IPS DF 6.9 (cell line): ENCODE measurements around the gene SND1.

Experiments
- DNase-seq: peaks from one replicate; pipeline ENCODE4 v3.0.0-alpha.2; 2013; ENCODE audit warnings: low read depth, low spot score
- H3K27ac ChIP-seq: one replicate; pipeline ENCODE4 v1.5.1; 2013; ENCODE audit warnings: low read length, control low read depth
- H3K27me3 ChIP-seq: 2 replicates; pipeline ENCODE4 v1.6.1; 2013; ENCODE audit warnings: mild to moderate bottlenecking, low read length; ENCODE audit not compliant: control insufficient read depth, insufficient read depth
- H3K36me3 ChIP-seq: 2 replicates; pipeline ENCODE4 v1.6.1; 2013; ENCODE audit warnings: low read length; ENCODE audit not compliant: control insufficient read depth, insufficient read depth
- H3K4me1 ChIP-seq: 2 replicates; pipeline ENCODE4 v1.6.1; 2013; ENCODE audit warnings: low read length; ENCODE audit not compliant: control insufficient read depth, insufficient read depth
- H3K4me3 ChIP-seq: 2 replicates; pipeline ENCODE4 v1.5.1; 2013; ENCODE audit warnings: mild to moderate bottlenecking, low read length
- H3K9me3 ChIP-seq: 2 replicates; pipeline ENCODE4 v1.6.1; 2013; ENCODE audit warnings: low read length, inconsistent platforms; ENCODE audit not compliant: control insufficient read depth, insufficient read depth
- WGBS: extraction: QIAGEN DNeasy Blood & Tissue Kit; methylation state at CpG from one replicate; pipeline ENCODE4 v1.1.7; 2013; ENCODE audit warnings: mixed read lengths, missing lambda C conversion rate; ENCODE audit not compliant: insufficient read length, insufficient coverage; 5-methylcytosine and 5-hydroxymethylcytosine counted together

Gene SND1

DNA sequence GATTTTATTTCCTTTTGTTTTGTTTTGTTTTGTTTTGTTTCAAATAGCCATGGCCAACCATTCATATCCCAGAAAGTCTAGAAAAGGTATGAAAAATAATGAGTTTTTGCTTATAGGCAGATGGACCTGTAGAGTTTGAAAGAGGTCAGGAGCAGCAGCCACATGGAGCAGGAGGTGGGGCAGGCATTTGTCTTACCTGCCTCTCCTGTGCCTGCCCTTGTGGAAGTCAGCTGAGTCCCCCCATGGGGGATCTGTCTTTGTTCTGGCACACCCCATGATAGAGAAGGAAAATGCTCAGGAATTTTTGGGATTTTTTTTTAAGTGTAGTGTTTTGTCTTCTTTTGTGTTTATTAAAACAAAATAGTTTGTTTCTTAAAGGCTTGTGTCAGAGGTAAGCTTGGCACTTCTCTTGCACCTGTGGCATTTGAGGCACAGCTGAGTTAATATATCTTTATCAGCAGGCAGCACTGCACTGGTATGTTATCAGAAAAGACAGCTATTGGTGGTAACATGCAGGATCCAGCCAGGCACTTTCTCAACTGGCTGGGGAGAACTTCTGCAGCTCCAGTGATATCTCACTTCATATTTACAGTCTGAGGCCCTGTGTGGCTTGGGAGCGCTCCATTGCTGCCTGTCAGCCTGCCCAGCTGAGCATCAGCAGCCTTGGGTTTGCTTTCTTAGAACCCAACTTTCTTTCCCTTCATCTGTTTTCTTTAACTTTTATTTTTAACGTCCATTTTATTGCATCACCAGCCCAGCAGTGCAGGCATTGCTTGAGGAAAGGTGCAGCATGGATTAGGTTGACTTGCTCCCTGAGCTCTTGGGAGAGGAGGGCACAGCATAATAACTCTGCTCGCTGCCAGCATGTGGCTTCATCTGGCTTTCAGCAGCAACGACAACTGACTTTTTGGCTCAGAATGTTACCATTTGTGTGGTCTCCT, 334.9 kb downstream of the SND1 start:
- Histone ChIP-seq H3K36me3 (no peaks in the 10 kb centered on the region), H3K27me3 (no peaks in the 10 kb centered on the region), H3K4me3 (no peak overlapping the region), H3K27ac (no peak overlapping the region), H3K4me1 (peaks cover 3% of the 10 kb centered on the region; the same call in 1 of the 2 replicates), H3K9me3 (no peaks in the 10 kb centered on the region)
- DNase-seq = no peak
- no CpG with 5 or more reads among the region's 4 CpGs for WGBS

DNA sequence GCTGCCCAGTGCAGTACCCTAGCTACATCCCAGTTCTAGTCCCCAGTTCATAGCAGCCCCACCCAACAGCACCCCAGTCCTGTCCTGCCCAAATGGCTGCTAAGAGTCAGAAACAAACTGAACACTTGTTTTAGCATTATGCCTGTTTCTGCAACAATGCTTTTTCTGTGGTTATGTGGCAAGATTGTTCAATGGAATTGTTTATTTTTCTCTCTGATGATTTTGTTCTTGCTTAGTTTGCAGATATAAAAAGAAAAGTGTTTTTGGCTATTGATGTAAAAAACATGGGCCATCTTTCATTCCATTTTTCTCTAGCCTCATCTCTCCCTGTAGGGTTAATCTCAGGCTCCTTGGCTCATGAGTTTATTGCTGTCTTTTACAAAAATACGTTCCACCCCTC, 336.8 kb downstream of the SND1 start:
- Histone ChIP-seq H3K9me3 (no peaks in the 10 kb centered on the region), H3K36me3 (no peaks in the 10 kb centered on the region), H3K27ac (no peak overlapping the region), H3K4me3 (no peak overlapping the region), H3K27me3 (no peaks in the 10 kb centered on the region), H3K4me1 (peaks cover 3% of the 10 kb centered on the region; the same call in 1 of the 2 replicates)
- no peak for DNase-seq
- no CpG with 5 or more reads among the region's 1 CpG for WGBS

DNA sequence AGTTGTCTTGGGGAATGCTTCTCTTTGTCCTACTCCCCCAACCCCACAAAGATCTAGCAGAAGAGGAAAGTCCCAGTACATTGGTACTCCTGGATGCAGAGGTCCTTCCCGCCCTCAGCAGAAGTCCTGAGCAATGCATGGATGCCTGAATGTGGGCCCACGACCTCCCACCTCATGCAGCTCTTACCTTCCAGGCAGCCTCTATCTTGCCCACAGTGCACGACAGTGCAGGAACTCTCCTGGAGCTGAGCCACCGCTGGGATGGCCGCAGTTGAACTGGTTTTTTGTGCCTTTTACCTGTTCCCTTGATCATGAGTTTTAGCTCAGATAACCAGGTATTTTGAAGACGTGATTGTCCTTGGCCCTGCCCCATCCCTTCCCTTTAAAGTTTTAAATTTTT, 341.3 kb downstream of the SND1 start:
- H3K36me3 ChIP-seq = no peaks in the 10 kb centered on the region
- H3K4me1 ChIP-seq = peaks cover 1% of the 10 kb centered on the region; the same call in 1 of the 2 replicates
- H3K27ac ChIP-seq = no peak overlapping the region
- no peak overlapping the region for H3K4me3 ChIP-seq
- no peak for DNase-seq
- no peaks in the 10 kb centered on the region for H3K27me3 ChIP-seq
- no peaks in the 10 kb centered on the region for H3K9me3 ChIP-seq
- no CpG with 5 or more reads among the region's 6 CpGs for WGBS

DNA sequence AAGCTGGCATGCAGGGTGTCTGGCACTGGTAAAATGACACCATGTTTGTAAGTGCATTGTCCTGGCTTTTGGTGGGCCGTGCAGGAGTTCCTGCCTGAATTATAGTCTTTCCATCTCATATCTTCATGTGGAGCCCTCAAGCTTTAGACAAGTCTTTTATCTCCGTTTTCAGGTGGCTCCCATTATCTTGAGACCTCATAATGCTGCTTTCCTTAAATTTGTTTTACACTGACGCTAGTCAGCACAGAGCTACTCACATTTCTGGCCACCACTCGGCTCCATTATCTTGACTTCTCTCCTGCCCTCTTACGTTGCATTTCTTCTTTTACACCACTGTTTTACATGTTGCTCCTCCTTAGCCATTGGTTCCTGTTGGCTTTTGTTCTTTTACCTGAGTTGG, 342.0 kb downstream of the SND1 start:
- Histone ChIP-seq H3K4me1 (peaks cover 1% of the 10 kb centered on the region; the same call in 1 of the 2 replicates), H3K27ac (no peak overlapping the region), H3K36me3 (no peaks in the 10 kb centered on the region), H3K9me3 (no peaks in the 10 kb centered on the region), H3K27me3 (no peaks in the 10 kb centered on the region), H3K4me3 (no peak overlapping the region)
- DNase-seq = no peak
- no CpG with 5 or more reads among the region's 5 CpGs for WGBS

DNA sequence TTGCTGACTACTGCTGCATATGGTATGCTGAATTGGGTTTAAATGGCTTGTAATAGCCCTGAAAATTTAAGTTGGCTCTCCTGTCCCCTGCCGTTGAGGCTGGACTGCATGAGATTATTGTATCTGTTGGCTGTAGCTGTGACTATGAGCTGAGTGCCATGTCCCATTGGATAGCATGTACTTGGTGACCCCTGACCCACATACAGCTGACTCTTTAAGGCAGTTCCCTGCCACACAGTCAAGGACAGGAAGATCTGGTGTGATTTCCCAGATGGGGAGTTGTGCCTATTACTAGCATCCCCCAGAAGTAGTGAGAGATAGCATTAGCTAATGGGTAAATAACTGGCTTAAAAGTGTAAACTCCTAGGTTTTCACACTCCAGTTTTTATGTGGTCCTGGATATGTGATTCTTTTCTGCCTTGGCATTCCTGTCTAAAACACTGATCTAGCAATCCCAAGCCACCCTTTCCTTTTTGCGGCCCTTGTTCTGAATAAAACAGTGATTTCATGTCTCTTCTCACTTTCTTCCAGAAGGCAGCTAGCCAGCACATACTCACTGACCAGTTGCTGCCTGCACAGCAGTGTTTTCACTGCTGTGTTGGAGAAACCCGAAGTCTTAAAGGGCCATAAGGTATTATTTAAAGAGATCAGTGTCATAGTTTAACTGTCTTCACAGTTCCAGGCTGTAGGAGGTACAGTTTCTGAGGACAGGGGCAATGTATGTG, 343.3 kb downstream of the SND1 start:
- no CpG with 5 or more reads among the region's 3 CpGs for whole genome bisulfite sequencing
- no peak for DNase-seq
- H3K36me3 ChIP-seq = no peaks in the 10 kb centered on the region

DNA sequence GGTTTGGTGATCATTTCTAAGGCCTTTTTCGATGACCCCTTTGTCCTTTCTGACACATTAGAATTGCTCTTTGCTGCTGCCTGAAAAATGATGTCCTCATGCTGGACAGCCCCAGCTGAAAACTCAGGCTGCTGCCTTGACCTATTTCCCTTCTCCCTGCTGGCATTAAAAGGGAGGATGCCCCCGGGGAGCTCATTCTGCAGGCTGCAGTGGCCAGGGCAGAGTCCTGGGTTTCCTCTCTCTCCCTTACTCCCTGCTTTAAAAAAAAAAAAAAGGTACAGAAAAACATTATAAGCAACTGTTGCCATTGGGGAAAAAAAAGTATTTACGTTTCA, 343.9 kb downstream of the SND1 start:
- WGBS = no CpG with 5 or more reads among the region's 3 CpGs

More for the DNA sequence above, 343.3 kb downstream of the SND1 start:
- Histone ChIP-seq H3K27ac (no peak overlapping the region), H3K4me3 (no peak overlapping the region), H3K4me1 (peaks cover 1% of the 10 kb centered on the region; the same call in 1 of the 2 replicates), H3K9me3 (no peaks in the 10 kb centered on the region), H3K27me3 (no peaks in the 10 kb centered on the region)

DNA sequence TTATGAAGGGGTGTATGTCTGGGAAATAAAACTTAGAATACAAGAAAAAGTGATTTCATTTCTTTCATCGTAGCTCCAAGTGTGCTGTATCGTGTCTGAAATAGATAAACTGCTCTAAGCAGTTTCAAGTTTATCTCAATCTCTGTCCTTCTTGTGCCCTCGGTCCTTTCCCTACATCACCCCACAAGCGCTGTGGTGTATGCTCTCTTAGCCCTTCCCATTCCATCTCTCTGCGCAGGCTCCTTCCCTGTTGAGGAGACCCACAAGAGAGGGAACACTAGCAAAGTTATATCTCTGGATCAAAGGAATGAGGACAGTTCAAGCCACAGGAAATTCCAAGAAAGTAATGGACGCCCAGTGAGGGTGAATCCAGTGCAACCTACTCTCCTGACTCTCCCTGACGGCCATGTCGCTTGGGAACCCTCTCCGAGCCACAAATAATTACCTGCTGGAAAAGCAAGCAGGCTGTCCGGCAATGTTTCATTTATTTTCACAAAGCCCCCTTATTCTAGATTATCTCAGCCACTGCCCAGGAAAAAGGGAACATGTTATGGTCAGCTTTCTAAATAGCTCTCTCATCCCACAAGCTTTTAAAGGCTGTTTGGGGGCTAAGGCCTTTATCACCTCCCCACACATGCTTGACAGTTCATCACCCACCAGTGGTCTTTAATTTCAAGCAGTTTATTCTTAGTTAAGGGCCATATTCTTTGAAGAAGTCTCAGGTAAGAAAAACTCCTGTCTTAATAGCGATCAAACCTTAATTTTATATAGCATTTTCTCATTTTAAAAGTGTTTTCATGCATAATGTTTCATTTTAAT, 344.5 kb downstream of the SND1 start:
- no CpG with 5 or more reads among the region's 11 CpGs for WGBS
- H3K27ac ChIP-seq = no peak overlapping the region

More for the DNA sequence above, 343.9 kb downstream of the SND1 start:
- H3K27ac ChIP-seq = no peak overlapping the region
- no peaks in the 10 kb centered on the region for H3K9me3 ChIP-seq
- H3K4me1 ChIP-seq = peaks cover 1% of the 10 kb centered on the region; the same call in 1 of the 2 replicates
- no peaks in the 10 kb centered on the region for H3K36me3 ChIP-seq
- H3K27me3 ChIP-seq = no peaks in the 10 kb centered on the region
- DNase-seq = no peak
- no peak overlapping the region for H3K4me3 ChIP-seq

DNA sequence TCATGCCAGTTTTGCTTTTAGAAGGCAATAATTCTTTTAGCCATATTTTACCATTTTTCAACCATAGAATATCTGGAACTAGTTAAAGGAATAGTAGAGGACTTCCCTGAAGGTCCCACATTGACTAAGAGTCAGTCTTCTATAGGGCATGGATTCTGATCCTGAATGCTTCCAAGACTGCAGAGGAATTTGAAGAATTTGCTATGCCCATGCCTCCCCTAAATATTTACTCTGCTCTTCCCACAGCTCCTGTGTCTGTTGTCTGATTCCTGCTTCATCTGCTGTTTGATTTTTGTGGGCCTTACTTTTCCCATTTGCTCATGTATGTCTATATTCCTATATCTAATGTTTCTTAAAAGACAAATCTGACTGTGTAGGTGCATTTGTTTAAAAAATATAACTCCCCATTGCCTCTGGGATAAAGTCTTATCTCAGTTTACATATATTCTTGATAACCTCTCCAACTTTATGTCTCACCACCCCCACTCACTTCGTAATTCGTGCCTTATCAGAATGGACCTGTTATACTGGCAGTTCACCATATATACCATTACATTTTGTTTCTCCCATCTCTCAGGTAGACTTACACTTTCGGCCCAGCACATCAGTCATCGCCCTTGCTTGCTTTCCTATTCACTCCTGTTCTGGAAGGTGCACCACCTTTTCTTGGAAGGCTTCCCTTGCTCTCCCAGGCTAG, 345.4 kb downstream of the SND1 start:
- H3K27me3 ChIP-seq = no peaks in the 10 kb centered on the region
- no peak for DNase-seq
- H3K4me1 ChIP-seq = peaks cover 1% of the 10 kb centered on the region; the same call in 1 of the 2 replicates
- H3K4me3 ChIP-seq = no peak overlapping the region
- WGBS = no CpG with 5 or more reads among the region's 4 CpGs
- H3K9me3 ChIP-seq = no peaks in the 10 kb centered on the region
- H3K27ac ChIP-seq = no peak overlapping the region
- H3K36me3 ChIP-seq = no peaks in the 10 kb centered on the region

More for the DNA sequence above, 344.5 kb downstream of the SND1 start:
- Histone ChIP-seq H3K9me3 (no peaks in the 10 kb centered on the region), H3K36me3 (no peaks in the 10 kb centered on the region), H3K4me3 (no peak overlapping the region), H3K4me1 (peaks cover 1% of the 10 kb centered on the region; the same call in 1 of the 2 replicates), H3K27me3 (no peaks in the 10 kb centered on the region)
- no peak for DNase-seq

DNA sequence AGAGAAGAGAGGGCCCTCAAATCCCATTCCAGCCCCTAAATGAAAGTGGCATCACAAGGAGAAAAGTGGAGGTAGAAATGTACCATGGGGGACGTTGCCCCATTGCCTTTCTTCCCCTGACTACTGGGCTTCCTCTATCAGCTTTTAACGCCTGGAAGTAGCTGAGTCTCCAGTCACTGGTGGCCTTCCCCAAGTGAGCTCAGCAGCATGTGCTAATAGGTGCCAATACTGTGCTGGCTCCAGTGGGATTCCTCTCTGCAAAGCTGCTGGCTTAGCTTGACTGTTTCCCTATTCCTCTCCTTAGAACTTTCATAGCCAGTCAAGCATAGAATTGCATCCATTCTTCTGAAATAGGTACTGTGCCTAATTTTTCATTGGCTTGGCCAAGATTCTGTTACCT, 346.7 kb downstream of the SND1 start:
- DNase-seq = no peak
- peaks cover 1% of the 10 kb centered on the region; the same call in 1 of the 2 replicates for H3K4me1 ChIP-seq
- no peaks in the 10 kb centered on the region for H3K36me3 ChIP-seq
- H3K9me3 ChIP-seq = no peaks in the 10 kb centered on the region
- WGBS = no CpG with 5 or more reads among the region's 2 CpGs
- no peaks in the 10 kb centered on the region for H3K27me3 ChIP-seq
- H3K4me3 ChIP-seq = no peak overlapping the region
- no peak overlapping the region for H3K27ac ChIP-seq
